A549 treated with AZD2906 at 1 μM for 4 hours (cell line): ENCODE measurements around the gene FKBP8. TPM values are rescaled to one million over a fixed set of nuclear protein-coding genes. Genes with fewer than 3 reads are reported as not detected.

Source experiments
- total RNA-seq: library from RNA; stranded (reverse); fragments of 200-300 nt; extraction: Qiagen RNA extraction; gene quantifications from 5 replicates; pipeline ENCODE4 v1.2.3, GENCODE V29; 2022

FKBP8 gene
- 131 to 157 TPM (median 154 TPM) in 5 replicates for total RNA-seq

GRCh38 chr19:18542941-18543813 is at the start of gene FKBP8:
Gene FKBP8 (minus strand): TSS chr19:18543573. CDS start chr19:18541970, 1,603 bp downstream.

GRCh38 chr19:18588611-18589379 is 45.4 kb upstream of the FKBP8 start, which contains the start of gene REX1BD:
Gene REX1BD (plus strand): TSS chr19:18588798. CDS start chr19:18588802, 4 bp downstream.

GRCh38 chr19:18571564-18572344 is 28.4 kb upstream of the FKBP8 start, which contains the start of gene UBA52:
Gene UBA52 (plus strand): TSS chr19:18571857. CDS start chr19:18573301, 1,444 bp downstream.

GRCh38 chr19:18557411-18558201 is 14.2 kb upstream of the FKBP8 start, which contains the start of gene KXD1:
Gene KXD1 (plus strand): TSS chr19:18557870. CDS start chr19:18562057, 4,187 bp downstream.

GRCh38 chr19:18521692-18522123 is 21.7 kb downstream of the FKBP8 start, which contains the start of gene ELL:
Gene ELL (minus strand): TSS chr19:18522070. CDS start chr19:18522055, 15 bp downstream.

Other genes starting within 250 kb of the FKBP8 start
- 220 to 252 TPM (median 232 TPM) in 5 replicates for gene LSM4, start 220.5 kb downstream of the FKBP8 start, total RNA-seq
- gene PGPEP1, start 203.0 kb downstream of the FKBP8 start, total RNA-seq, result 1.8 to 2.8 TPM (median 2.2 TPM) in 5 replicates
- 10.6 to 23.6 TPM (median 18.0 TPM) in 5 replicates for gene GDF15, start 157.4 kb downstream of the FKBP8 start, total RNA-seq
- gene LRRC25, start 146.0 kb downstream of the FKBP8 start, total RNA-seq, result 0.06 TPM in 1 of 5 replicates, not detected in the others
- 37.8 to 50.9 TPM (median 47.3 TPM) in 5 replicates for gene SSBP4, start 124.2 kb downstream of the FKBP8 start, total RNA-seq
- 26.7 to 47.4 TPM (median 41.5 TPM) in 5 replicates for gene ISYNA1, start 105.4 kb downstream of the FKBP8 start, total RNA-seq
- 4.7 to 6.5 TPM (median 5.8 TPM) in 5 replicates for gene ELL, start 21.5 kb downstream of the FKBP8 start, total RNA-seq
- gene KXD1, start 14.3 kb upstream of the FKBP8 start, total RNA-seq, result 82.7 to 107 TPM (median 102 TPM) in 5 replicates
- gene UBA52, start 28.3 kb upstream of the FKBP8 start, total RNA-seq, result 983 to 1,214 TPM (median 1,180 TPM) in 5 replicates
- 38.4 to 61.9 TPM (median 59.3 TPM) in 5 replicates for gene REX1BD, start 45.2 kb upstream of the FKBP8 start, total RNA-seq
- gene CRLF1, start 63.2 kb upstream of the FKBP8 start, total RNA-seq, result 5.3 to 11.4 TPM (median 10.2 TPM) in 5 replicates
- gene TMEM59L, start 69.3 kb upstream of the FKBP8 start, total RNA-seq, result 4.3 to 7.0 TPM (median 6.3 TPM) in 5 replicates
- gene KLHL26, start 93.5 kb upstream of the FKBP8 start, total RNA-seq, result 3.7 to 5.9 TPM (median 5.4 TPM) in 5 replicates
- 3.1 to 5.6 TPM (median 4.8 TPM) in 5 replicates for gene CRTC1, start 140.1 kb upstream of the FKBP8 start, total RNA-seq
- 0.18 to 0.39 TPM (median 0.24 TPM) in 5 replicates for gene COMP, start 247.7 kb upstream of the FKBP8 start, total RNA-seq